Measurements from ENCODE around the gene C5orf46.

Gene C5orf46

DNA sequence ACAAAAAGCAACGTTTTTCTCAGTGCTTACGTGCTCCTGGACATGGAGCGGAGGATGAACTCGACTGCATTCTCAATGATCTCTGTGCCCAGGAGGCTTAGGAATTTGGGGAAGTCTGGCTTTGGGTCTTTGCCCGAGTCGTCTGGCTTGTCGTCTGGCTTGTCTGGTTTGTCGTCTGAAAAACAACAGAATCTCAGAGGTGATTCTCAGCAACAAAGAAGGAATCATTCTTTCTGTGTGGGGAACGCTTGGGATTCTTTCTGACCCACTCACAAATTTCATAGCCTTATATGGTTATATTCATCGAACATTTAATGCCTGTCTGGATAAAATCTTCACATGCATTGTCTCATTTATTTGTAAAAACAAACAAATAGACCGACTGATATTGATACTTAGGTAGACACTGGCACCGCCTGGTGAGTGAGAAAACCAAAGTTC, 4.7 kb downstream of the C5orf46 start:
- ATAC-seq, result peak; percentile 73
- TF ChIP-seq TCF4 (CRISPR knock-in tag; IDR thresholded peaks at IDR 0.05; ENCODE audit: borderline replicate concordance) (no peak), ZNF565 (CRISPR knock-in tag; conservative IDR thresholded peaks at IDR 0.05; ENCODE audit: low read depth) (no peak), TOX (CRISPR knock-in tag; IDR thresholded peaks at IDR 0.05; ENCODE audit: borderline replicate concordance) (no peak), BACH2 (CRISPR knock-in tag; IDR thresholded peaks at IDR 0.05; ENCODE audit: borderline replicate concordance) (no peak), ISL1 (CRISPR knock-in tag; IDR thresholded peaks at IDR 0.05) (peak; percentile 39)

DNA sequence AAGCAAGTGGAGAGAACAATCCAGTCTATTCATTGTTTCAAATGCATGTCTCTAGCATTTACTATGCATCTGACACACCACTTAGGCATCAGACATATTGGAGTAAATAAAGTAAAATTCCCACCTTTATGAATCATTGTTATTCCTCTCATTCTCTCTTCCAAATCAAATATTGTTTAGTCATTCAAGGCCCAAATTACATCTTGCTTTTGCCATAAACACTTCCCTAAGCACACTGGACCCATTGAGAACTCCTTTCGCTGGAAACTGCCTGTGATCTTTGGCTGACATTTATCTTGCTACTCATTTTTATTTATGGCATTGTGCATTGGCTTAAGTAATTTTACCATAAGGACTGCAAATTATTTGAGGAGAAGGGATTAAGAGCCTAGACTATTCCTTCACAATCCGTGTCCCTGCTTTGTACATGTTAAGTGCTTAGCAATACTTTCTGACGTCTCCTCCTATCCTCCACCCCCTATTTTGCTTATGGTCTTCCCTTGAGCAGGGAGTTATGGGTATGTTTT, 7.4 kb downstream of the C5orf46 start:
- no peak for TF ChIP-seq PPARA (CRISPR knock-in tag; IDR thresholded peaks at IDR 0.05; ENCODE audit: borderline replicate concordance)
- TF ChIP-seq SNAI2 (CRISPR knock-in tag; IDR thresholded peaks at IDR 0.05), result no peak
- no peak for TF ChIP-seq GLIS3 (CRISPR knock-in tag; IDR thresholded peaks at IDR 0.05)
- TF ChIP-seq ZFP30 (CRISPR knock-in tag; IDR thresholded peaks at IDR 0.05), result no peak
- no peak for ATAC-seq

DNA sequence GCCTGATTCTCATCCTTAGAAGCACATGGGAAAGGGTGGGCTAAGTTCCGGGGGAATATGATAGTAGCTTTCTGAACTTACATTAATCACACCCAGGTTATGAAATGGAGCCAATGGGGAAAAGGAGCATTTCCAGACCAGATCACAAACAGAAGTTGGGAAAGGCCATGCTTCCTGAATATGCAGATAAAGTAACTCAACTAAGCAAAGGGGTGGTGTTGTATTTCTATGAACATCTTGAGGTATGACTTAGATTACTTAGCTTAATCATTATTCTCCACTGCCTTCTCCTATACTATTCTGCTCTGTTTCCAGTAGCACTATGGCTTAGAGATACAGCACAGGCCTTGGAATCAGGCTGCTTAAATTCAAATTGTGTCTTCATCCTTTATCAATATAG, 10.5 kb downstream of the C5orf46 start:
- TF ChIP-seq, protein P1, sequence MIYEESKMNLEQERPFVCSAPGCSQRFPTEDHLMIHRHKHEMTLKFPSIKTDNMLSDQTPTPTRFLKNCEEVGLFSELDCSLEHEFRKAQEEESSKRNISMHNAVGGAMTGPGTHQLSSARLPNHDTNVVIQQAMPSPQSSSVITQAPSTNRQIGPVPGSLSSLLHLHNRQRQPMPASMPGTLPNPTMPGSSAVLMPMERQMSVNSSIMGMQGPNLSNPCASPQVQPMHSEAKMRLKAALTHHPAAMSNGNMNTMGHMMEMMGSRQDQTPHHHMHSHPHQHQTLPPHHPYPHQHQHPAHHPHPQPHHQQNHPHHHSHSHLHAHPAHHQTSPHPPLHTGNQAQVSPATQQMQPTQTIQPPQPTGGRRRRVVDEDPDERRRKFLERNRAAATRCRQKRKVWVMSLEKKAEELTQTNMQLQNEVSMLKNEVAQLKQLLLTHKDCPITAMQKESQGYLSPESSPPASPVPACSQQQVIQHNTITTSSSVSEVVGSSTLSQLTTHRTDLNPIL (CRISPR knock-in tag; IDR thresholded peaks at IDR 0.05; ENCODE audit: low read depth), result no peak
- TF ChIP-seq ESRRG (CRISPR knock-in tag; IDR thresholded peaks at IDR 0.05) (no peak), ZC3H10 (CRISPR knock-in tag; IDR thresholded peaks at IDR 0.05) (no peak), PPARA (CRISPR knock-in tag; IDR thresholded peaks at IDR 0.05; ENCODE audit: borderline replicate concordance) (no peak), ZNF565 (CRISPR knock-in tag; conservative IDR thresholded peaks at IDR 0.05; ENCODE audit: low read depth) (no peak), BACH2 (CRISPR knock-in tag; IDR thresholded peaks at IDR 0.05; ENCODE audit: borderline replicate concordance) (no peak), ZNF8 (CRISPR knock-in tag; IDR thresholded peaks at IDR 0.05) (no peak), ZFP30 (CRISPR knock-in tag; IDR thresholded peaks at IDR 0.05) (no peak), OSR1 (CRISPR knock-in tag; IDR thresholded peaks at IDR 0.05) (no peak), RARB (CRISPR knock-in tag; IDR thresholded peaks at IDR 0.05) (no peak), SNAI2 (CRISPR knock-in tag; IDR thresholded peaks at IDR 0.05) (no peak), TOX (CRISPR knock-in tag; IDR thresholded peaks at IDR 0.05; ENCODE audit: borderline replicate concordance) (no peak), GLIS3 (CRISPR knock-in tag; IDR thresholded peaks at IDR 0.05) (no peak), ZFP3 (CRISPR knock-in tag; IDR thresholded peaks at IDR 0.05) (no peak), ARNTL (CRISPR knock-in tag; IDR thresholded peaks at IDR 0.05; ENCODE audit: borderline replicate concordance, low read depth) (no peak), ISL1 (CRISPR knock-in tag; IDR thresholded peaks at IDR 0.05) (no peak)
- TF ChIP-seq, protein P2, sequence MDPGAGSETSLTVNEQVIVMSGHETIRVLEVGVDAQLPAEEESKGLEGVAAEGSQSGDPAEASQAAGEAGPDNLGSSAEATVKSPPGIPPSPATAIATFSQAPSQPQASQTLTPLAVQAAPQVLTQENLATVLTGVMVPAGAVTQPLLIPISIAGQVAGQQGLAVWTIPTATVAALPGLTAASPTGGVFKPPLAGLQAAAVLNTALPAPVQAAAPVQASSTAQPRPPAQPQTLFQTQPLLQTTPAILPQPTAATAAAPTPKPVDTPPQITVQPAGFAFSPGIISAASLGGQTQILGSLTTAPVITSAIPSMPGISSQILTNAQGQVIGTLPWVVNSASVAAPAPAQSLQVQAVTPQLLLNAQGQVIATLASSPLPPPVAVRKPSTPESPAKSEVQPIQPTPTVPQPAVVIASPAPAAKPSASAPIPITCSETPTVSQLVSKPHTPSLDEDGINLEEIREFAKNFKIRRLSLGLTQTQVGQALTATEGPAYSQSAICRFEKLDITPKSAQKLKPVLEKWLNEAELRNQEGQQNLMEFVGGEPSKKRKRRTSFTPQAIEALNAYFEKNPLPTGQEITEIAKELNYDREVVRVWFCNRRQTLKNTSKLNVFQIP (CRISPR knock-in tag; IDR thresholded peaks at IDR 0.05; ENCODE audit: borderline replicate concordance, low read depth), result no peak
- TF ChIP-seq, protein P3, sequence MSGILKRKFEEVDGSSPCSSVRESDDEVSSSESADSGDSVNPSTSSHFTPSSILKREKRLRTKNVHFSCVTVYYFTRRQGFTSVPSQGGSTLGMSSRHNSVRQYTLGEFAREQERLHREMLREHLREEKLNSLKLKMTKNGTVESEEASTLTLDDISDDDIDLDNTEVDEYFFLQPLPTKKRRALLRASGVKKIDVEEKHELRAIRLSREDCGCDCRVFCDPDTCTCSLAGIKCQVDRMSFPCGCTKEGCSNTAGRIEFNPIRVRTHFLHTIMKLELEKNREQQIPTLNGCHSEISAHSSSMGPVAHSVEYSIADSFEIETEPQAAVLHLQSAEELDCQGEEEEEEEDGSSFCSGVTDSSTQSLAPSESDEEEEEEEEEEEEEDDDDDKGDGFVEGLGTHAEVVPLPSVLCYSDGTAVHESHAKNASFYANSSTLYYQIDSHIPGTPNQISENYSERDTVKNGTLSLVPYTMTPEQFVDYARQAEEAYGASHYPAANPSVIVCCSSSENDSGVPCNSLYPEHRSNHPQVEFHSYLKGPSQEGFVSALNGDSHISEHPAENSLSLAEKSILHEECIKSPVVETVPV (CRISPR knock-in tag; IDR thresholded peaks at IDR 0.05), result no peak
- TF ChIP-seq, protein P4, sequence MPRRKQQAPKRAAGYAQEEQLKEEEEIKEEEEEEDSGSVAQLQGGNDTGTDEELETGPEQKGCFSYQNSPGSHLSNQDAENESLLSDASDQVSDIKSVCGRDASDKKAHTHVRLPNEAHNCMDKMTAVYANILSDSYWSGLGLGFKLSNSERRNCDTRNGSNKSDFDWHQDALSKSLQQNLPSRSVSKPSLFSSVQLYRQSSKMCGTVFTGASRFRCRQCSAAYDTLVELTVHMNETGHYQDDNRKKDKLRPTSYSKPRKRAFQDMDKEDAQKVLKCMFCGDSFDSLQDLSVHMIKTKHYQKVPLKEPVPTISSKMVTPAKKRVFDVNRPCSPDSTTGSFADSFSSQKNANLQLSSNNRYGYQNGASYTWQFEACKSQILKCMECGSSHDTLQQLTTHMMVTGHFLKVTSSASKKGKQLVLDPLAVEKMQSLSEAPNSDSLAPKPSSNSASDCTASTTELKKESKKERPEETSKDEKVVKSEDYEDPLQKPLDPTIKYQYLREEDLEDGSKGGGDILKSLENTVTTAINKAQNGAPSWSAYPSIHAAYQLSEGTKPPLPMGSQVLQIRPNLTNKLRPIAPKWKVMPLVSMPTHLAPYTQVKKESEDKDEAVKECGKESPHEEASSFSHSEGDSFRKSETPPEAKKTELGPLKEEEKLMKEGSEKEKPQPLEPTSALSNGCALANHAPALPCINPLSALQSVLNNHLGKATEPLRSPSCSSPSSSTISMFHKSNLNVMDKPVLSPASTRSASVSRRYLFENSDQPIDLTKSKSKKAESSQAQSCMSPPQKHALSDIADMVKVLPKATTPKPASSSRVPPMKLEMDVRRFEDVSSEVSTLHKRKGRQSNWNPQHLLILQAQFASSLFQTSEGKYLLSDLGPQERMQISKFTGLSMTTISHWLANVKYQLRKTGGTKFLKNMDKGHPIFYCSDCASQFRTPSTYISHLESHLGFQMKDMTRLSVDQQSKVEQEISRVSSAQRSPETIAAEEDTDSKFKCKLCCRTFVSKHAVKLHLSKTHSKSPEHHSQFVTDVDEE (CRISPR knock-in tag; IDR thresholded peaks at IDR 0.05), result no peak
- TF ChIP-seq, protein P5, sequence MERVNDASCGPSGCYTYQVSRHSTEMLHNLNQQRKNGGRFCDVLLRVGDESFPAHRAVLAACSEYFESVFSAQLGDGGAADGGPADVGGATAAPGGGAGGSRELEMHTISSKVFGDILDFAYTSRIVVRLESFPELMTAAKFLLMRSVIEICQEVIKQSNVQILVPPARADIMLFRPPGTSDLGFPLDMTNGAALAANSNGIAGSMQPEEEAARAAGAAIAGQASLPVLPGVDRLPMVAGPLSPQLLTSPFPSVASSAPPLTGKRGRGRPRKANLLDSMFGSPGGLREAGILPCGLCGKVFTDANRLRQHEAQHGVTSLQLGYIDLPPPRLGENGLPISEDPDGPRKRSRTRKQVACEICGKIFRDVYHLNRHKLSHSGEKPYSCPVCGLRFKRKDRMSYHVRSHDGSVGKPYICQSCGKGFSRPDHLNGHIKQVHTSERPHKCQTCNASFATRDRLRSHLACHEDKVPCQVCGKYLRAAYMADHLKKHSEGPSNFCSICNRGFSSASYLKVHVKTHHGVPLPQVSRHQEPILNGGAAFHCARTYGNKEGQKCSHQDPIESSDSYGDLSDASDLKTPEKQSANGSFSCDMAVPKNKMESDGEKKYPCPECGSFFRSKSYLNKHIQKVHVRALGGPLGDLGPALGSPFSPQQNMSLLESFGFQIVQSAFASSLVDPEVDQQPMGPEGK (CRISPR knock-in tag; IDR thresholded peaks at IDR 0.05; ENCODE audit: borderline replicate concordance), result no peak

More for the DNA sequence above, 10.5 kb downstream of the C5orf46 start:
- ATAC-seq, result no peak

Measured in SK-N-SH treated with all-trans-retinoic acid at 6 μM for 48 hours (cell line).